Measurements from ENCODE around the gene PCGF3.
"Not testable (repeated sequence)": the region's sequence is repeated elsewhere in the genome, so short reads cannot be mapped to it uniquely, and the experiment has no call there.

Gene PCGF3

GRCh38 chr4:768076-768475, 62.4 kb downstream of the PCGF3 start:
- DNase-seq, result no peak

GRCh38 chr4:768995-769394, 63.4 kb downstream of the PCGF3 start:
- no peak for DNase-seq

GRCh38 chr4:769511-769910, 63.9 kb downstream of the PCGF3 start:
- DNase-seq, result no peak

GRCh38 chr4:770022-770421, 64.4 kb downstream of the PCGF3 start:
- no peak for DNase-seq

GRCh38 chr4:771464-771863, 65.8 kb downstream of the PCGF3 start:
- no peak for DNase-seq

GRCh38 chr4:772118-772517, 66.5 kb downstream of the PCGF3 start:
- DNase-seq, result no peak

GRCh38 chr4:772776-773175, 67.1 kb downstream of the PCGF3 start:
- DNase-seq, result no peak

GRCh38 chr4:773214-773613, 67.6 kb downstream of the PCGF3 start:
- DNase-seq, result no peak

GRCh38 chr4:774419-775092, 68.9 kb downstream of the PCGF3 start:
- DNase-seq, result not testable (repeated sequence)

GRCh38 chr4:775485-775884, 69.9 kb downstream of the PCGF3 start:
- DNase-seq, result not testable (repeated sequence)

GRCh38 chr4:776743-777441, 71.3 kb downstream of the PCGF3 start:
- DNase-seq, result no peak

GRCh38 chr4:777520-778262, 72.1 kb downstream of the PCGF3 start:
- no peak for DNase-seq

- DNase-seq, result no peak
Measured at GRCh38 chr4:779555-779954, 73.9 kb downstream of the PCGF3 start.

GRCh38 chr4:780255-780654, 74.6 kb downstream of the PCGF3 start:
- not testable (repeated sequence) for DNase-seq

- DNase-seq, result no peak
Measured at GRCh38 chr4:780716-781492, 75.3 kb downstream of the PCGF3 start.

- peak; percentile 100 for DNase-seq
Measured at GRCh38 chr4:781493-782216, 76.0 kb downstream of the PCGF3 start.

- no peak for DNase-seq
Measured at GRCh38 chr4:784401-785331, 79.0 kb downstream of the PCGF3 start.

GRCh38 chr4:785332-786073, 79.9 kb downstream of the PCGF3 start:
- DNase-seq, result no peak

- no peak for DNase-seq
Measured at GRCh38 chr4:786074-786741, 80.6 kb downstream of the PCGF3 start.

- DNase-seq, result no peak
Measured at GRCh38 chr4:786861-787300, 81.2 kb downstream of the PCGF3 start.

Data from femur (tissue), 1 donor.